Fibroblast of skin of left biceps (primary cell): Measurements from ENCODE around the gene SV2A.
"Not testable (repeated sequence)": the region's sequence is repeated elsewhere in the genome, so short reads cannot be mapped to it uniquely, and the experiment has no call there.

ENCODE experiments used
- DNase-seq, 2 experiments: peaks; one replicate each; pipeline ENCODE4 v3.0.0-alpha.2; 2013; ENCODE audit warnings: low read depth in 2 of 2

Gene SV2A

DNA sequence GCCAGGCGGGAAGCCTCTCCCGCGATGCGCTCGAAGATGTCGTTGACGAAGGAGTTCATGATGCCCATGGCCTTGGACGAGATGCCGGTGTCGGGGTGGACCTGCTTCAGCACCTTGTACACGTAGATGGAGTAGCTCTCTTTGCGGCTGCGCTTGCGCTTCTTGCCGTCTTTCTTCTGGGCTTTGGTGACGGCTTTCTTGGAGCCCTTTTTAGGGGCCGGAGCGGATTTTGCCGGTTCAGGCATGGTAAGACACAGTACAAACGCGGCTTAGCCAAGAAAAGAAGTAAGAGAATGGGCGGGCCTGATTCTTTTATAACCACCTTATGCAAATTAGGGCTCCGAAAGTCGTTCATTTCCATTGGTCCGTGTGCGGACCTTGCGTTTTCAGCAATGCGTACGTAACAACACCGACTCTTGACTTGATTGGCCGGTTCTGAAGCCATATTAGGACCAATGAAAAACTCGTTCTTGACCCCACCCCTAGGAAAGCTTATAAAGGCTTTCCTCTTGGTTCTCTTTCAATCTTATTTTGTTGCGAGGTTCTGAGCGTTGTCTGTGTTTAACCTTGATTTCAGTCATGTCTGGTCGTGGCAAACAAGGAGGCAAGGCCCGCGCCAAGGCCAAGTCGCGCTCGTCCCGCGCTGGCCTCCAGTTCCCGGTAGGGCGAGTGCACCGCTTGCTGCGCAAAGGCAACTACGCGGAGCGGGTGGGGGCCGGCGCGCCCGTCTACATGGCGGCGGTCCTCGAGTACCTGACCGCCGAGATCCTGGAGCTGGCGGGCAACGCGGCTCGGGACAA lies 31.0 kb downstream of the SV2A start:
- DNase-seq: peak; percentile 99

DNA sequence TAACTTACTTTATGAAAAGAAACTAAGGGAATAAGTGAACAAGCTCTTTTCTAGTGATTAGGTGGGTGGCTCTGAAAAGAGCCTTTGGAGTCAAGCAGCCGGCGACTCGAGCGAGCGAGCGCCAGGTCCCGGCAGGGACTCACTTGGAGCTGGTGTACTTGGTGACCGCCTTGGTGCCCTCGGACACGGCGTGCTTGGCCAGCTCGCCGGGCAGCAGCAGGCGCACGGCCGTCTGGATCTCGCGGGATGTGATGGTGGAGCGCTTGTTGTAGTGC lies 31.6 kb downstream of the SV2A start:
- DNase-seq: not testable (repeated sequence)

DNA sequence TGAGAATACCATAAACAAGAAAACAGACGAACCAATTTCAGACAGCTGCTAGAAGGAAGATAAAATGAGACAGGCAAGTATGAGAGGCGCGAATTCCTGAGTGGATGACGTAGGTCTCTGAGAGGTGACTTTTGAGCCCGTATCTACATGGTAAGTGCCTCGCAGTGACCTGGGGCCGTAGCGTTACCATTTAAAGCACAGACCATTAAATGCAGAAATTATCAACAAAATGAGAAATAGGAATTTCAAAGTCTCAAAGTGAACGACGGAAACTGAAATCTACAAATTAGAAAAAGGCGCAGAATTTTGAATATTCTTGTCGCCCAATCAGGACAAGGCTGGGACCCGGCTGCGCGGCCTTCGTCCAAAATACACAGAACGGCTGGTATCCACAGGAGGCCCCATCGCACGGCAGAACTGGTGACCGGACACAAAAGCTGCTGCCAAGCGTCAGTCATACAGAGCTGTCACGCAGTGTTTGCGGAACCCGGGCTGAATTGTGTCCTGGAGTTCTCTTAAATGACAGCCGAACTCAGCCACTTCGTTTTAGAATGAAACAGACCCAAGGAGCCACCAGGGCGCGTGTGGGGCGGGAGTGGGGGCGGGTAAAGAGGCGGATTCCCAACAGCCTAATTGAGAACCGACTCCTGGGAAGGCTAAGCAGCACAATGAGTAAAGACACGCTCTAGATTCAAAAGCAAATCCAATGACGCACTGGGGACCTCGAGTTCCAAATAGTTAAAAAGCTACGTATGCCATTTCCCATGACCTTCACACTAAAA lies 32.1 kb downstream of the SV2A start:
- DNase-seq: peak; percentile 33 to 38

DNA sequence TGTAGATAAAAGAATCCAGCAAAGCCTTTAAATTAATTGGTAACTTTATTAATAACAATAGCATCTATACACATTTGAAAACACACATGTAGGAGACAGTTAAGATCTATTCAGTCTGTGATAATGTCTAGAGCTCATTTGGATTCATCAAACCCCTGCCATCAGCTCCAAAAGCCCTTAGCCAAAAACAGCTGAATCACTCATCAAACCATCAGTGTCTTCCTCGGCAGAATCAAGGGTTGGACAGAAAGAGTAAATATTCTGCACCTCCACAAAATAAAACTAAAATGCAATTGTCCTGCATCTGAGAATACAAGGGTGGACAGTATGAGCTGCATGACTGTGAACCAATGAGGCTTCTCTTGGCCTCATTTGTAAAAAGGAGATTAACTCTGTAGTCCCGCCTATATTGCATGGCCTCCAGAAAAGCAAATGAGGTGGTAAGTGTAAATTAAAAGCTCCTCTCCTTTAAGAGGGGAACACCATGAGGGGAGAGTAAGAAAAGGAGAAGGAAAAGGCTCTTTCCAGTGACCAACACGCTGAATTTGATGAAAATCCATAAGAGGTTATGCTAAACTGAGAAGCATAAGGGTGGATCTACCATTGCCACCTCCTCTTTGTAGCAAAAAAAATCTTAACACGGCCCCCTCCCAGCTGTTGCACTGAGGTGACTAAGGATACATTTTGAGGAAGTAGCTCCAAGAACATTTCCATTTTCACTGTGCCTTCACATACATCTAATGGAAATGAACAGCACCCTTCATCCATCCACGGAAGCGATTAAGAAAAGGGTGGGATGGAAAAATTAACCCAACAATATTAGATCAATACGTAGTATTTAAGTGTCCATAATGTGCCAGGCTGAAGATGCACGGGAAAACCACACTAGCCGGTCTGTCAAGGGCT lies 33.0 kb downstream of the SV2A start:
- DNase-seq: no peak

DNA sequence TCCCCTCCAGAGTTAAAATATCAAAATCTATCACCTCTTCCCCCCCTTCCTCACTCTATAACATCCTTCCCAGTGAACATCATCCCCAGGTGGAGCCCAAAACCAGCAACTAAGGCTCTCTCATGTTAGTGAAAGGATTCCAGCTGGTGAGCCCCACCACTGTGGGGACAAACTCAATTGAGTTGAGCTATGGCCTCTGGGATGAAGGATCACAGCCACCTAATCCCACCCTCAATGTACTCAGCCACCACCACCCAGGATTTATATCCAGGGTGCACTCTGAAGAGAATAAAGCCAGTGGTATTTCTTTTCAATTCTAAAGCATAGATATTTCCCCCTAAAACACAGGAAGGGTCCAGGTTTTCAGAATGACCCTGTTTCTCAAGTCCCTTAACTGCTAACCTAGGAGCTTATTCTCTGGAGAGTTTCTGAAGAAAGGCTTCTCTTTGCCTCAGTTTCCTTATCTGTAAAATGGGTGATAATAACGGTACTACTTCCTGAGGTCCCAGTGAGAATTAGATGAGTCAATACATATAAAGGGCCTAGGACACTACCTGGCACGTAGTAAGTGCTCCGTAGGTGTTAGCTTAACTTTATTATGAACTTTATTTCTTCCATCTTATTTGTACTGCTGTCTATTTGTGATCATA lies 33.9 kb downstream of the SV2A start:
- no peak for DNase-seq

DNA sequence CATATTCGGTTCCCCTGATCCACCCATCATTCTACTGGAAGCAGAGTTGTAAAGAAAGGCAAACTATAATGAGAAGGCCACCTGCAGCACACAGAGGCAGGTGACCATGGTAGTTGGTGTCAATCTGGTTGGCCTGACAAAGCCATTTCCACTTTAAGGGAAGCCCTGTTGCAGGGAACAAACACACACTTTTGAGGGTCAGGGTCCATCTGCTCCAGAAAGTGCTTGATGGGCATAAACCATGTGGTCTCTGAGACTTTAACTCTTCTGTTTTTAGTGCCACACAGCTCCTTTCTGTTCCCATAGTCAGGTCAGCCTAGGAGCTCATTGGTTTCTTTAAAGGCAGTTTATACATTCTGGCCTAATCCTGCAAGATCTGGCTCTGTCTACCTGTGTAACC lies 35.8 kb downstream of the SV2A start:
- no peak for DNase-seq

DNA sequence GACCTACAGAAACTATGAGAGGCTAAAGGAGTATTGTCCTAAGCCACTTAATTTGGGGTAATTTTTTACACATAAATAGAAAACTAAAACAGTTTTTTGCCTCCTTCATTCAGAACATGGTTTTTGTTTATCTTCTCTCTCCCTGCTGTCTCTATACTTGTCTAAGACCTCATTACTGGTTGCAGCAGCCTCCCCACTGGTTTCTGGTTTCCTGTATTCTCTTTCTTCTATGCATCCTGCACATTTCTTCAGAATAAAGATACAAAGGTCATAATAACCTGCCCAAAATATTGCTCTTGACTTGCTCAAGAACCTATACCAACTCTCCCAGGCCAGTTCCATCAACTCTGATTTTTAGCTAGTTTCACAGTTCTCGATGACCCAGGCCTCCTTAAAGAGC lies 38.1 kb downstream of the SV2A start:
- no peak for DNase-seq

DNA sequence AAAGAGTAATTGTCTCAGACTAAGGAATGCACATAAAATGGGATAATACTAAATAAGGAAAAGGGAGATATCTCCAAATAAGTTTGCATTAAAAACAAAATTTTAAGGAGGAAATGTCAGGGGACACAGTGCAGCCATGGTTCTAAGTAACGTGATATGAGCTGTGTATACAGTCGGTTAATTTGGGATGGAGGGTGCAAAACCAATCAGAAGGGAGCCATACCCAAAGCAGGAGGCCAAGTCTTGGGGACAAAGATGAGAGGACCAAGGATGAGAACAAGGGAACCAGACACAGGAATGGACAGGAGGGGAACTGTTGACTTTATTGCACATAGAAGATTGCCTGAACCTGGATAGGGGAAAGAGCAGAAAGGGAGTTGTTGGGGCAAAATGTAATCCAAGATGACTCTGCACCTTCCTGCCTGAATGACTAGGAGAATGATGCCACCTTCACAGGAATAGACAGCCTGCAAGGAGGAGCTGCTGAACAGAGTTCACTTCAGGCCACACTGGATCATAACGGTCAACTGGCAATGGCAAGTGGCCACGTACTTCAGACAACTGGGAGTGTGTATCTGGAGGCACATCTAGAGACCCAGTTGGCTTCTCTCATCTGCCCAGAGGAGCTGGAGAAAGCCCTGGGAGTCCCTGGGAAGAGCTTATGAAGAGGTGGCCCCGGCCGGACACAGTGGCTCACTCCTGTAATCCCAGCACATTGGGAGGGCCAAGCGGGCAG lies 40.3 kb downstream of the SV2A start:
- no peak for DNase-seq

DNA sequence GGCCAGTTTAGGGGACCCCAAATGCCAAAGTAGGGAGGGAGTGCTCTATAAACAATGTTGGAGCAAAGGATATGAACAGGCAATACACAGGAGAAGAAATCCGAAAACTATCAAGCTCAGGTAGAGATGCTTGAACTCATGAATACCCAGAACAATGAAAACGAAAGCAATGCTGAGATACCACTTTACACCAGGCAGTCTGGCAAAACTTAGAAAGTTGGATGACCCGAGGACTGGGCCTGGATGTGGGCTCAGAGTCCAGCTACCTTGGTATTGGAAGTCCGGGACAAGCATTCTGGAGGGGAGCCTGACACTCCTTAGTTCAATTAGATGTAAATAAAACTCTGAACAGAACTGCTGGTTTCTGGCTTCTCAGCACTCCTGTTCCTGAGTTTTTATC lies 44.6 kb downstream of the SV2A start:
- not testable (repeated sequence) for DNase-seq

DNA sequence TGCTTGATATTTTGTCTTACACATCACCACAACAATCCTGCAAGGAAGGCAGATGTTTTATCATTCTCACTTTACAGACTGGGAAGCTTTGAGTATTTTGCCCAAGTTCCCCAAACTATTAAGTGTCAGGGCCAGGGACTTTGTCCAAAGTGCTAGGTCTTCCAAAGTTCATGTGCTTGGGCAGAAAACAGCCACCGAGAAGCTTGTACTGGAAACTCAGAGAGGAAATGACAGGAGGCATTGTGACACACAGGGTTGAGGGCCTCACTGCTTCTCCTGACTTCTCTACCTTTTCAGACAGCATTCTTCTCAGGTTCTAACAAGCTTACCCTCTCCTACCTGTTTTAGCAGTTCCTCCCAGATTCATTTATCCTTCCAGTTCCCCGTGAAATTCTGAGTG lies 50.8 kb downstream of the SV2A start:
- DNase-seq: not testable (repeated sequence)

DNA sequence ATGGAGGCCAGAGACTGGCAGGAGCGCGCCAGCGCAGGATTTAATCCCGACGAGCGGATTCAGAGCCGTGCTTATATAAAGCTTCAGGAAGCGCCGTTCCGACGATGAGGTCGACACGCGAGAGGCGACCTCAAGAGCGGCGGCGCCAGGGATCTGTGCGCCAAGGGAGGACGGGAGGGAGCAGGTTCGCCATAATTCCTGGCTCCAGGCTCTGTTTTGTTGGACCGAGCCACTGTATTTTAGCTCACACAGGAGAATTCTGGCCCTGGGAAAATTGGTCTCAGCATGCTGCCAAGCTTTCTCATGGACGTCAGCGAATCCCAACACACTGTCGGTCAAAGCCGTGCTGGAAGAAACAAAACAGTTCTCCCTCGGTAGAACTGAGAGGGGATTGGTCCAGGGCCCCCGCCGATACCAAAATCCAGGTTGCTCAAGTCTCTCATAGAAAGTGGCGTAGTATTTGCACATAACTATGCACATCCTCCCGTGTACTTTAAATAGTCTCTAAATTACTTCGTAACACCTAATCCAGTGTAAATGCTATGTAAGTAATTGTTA lies 56.1 kb downstream of the SV2A start:
- not testable (repeated sequence) for DNase-seq

DNA sequence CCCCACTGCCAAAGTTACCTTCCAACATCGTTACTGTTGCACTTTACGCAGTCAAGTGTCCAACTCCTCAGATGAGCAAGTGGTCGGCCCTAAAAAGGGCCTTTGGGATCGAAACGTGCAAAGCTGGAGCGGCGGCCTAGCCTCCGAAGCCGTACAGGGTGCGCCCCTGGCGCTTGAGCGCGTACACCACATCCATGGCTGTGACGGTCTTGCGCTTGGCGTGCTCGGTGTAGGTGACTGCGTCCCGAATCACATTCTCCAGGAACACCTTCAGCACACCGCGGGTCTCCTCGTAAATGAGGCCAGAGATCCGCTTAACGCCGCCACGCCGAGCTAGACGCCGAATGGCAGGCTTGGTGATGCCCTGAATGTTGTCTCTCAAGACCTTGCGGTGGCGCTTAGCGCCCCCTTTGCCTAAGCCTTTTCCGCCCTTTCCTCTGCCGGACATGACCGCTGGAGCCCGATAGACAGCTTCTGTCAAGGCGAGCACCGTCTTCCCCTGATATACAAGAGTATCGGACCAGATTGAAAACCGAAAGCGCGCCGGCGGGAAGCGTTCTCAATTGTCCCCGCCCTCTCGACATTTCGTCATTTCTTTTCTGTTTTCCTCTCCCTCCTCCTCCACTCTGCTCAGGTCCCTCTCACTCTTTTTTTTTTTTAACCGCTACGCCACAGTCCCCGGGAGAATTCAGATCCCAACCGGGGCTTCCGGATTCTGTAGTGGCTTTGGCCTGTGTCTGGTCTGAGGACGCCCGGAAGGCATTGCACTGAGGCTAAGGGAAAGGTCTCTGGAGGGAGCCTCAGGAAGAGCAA lies 56.8 kb downstream of the SV2A start:
- DNase-seq: not testable (repeated sequence)

DNA sequence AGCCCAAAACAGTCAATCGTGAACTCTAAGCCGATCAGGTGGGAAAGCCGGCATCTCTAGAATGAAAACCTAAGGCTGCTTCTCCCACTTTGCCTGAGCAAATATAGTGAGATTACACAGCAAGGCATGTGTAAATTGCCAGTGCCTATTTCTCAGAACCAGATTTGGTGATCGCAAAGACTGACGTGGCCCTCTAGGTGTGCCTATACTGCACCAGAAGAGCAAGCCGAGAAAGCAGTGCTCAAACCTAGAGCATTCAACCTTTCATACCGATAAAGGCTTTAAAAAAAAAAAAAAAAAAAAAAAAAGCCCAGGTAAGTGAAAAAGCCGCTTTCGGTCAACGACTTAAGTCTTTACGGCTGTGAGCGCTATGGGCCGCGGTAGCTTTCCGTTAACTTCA lies 57.4 kb downstream of the SV2A start:
- not testable (repeated sequence) for DNase-seq
